GM10248 (cell line): Measurements from ENCODE around the gene HES7.
"Not testable (repeated sequence)": the region's sequence is repeated elsewhere in the genome, so short reads cannot be mapped to it uniquely, and the experiment has no call there.

ENCODE experiments used
- CTCF ChIA-PET: fragments of 300-600 bp; sonication (Branson Sonifier 250); formaldehyde crosslinking; extraction: SDS; loops from one replicate; lab custom pipeline; 2021; ENCODE audit warnings: antibody characterized with exemption; lab: Yijun Ruan, JAX
- POLR2A ChIA-PET: fragments of 350-650 bp; sonication (Branson Sonifier 250); formaldehyde crosslinking; extraction: SDS; loops from one replicate; lab custom pipeline; 2020; ENCODE audit warnings: antibody characterized with exemption; lab: Yijun Ruan, JAX
- DNase-seq: peaks from one replicate; pipeline ENCODE4 v3.0.0; 2012; ENCODE audit errors: extremely low spot score
- CTCF ChIP-seq: IDR thresholded peaks from 2 replicates; pipeline ENCODE4 v1.5.1; 2012; ENCODE audit warnings: mild to moderate bottlenecking, low read depth; ENCODE audit errors: extremely low read depth, missing control alignments, control extremely low read depth

The HES7 gene

GRCh38 chr17:8081876-8082275 lies 42.0 kb downstream of the HES7 start:
- TF ChIP-seq CTCF: no peak

DNA sequence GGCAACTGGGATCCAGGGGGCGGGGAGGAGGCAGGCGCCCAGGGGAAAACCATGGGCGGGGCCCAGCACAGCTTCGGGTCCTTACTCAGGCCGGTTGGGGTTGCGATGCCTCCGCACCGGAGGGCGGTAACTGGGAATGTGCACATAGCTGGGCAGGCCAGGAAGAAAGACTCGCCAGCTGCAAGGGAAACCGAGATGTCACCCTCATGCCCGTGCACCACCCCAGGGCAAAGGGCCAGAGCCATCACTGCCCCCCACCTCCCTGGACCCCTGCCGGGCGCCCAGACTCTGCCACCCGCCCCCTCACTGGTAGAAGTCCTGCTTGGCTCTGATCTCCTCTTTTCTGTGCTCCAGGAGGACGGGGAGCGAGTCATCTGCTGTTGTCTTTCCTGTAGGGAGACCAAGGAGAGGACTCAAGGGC lies 43.1 kb downstream of the HES7 start:
- ChIA-PET CTCF (interaction anchor here (0.7 to 13.8 kb wide), 10 partner anchors 8 to 60 kb away, joined by 3 to 299 read pairs (median 4); partner anchors contain the start of genes ALOX12B and ALOXE3), POLR2A (no interaction called here)
- DNase-seq: no peak
- TF ChIP-seq CTCF: no peak

More at GRCh38 chr17:8081876-8082275, 42.0 kb downstream of the HES7 start:
- POLR2A ChIA-PET: no interaction called here
- no peak for DNase-seq
- CTCF ChIA-PET: interaction anchor here (1.2 to 13.4 kb wide), 8 partner anchors 7 to 59 kb away, joined by 3 to 261 read pairs (median 8); no protein-coding TSS in a partner anchor

DNA sequence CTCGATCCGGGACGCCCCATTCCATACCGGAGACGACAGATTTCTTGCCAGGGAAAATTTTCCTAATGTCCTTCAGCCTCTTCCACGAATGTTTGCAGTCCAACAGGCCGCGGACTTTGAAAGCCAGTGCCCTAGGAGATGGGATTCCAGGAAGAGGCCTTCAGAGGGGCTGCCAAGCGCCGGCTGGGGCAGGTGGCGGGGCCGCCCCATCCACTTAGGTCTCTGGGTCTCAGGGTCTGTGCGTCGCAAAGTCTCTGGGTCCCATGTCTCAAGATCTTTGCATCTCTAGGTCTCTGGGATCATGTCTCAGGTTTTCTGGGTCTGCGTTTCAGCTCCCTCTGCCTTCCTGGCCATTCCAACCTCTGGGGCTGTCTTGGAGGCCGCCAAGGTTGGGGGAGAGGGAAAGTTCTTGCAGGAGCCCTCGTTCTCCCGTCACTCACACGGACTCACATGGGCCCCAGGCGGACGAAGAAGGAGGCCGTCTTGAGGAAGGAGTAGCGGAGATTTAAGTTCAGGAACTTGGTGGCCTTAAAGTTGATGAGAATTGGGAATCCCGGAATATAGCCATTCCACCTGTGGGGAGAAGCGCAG lies 43.6 kb downstream of the HES7 start:
- no peak for DNase-seq
- ChIA-PET CTCF (interaction anchor here (0.7 to 13.8 kb wide), 11 partner anchors 8 to 60 kb away, joined by 3 to 299 read pairs (median 4); partner anchors contain the start of genes ALOX12B and ALOXE3), POLR2A (no interaction called here)
- TF ChIP-seq CTCF: no peak

DNA sequence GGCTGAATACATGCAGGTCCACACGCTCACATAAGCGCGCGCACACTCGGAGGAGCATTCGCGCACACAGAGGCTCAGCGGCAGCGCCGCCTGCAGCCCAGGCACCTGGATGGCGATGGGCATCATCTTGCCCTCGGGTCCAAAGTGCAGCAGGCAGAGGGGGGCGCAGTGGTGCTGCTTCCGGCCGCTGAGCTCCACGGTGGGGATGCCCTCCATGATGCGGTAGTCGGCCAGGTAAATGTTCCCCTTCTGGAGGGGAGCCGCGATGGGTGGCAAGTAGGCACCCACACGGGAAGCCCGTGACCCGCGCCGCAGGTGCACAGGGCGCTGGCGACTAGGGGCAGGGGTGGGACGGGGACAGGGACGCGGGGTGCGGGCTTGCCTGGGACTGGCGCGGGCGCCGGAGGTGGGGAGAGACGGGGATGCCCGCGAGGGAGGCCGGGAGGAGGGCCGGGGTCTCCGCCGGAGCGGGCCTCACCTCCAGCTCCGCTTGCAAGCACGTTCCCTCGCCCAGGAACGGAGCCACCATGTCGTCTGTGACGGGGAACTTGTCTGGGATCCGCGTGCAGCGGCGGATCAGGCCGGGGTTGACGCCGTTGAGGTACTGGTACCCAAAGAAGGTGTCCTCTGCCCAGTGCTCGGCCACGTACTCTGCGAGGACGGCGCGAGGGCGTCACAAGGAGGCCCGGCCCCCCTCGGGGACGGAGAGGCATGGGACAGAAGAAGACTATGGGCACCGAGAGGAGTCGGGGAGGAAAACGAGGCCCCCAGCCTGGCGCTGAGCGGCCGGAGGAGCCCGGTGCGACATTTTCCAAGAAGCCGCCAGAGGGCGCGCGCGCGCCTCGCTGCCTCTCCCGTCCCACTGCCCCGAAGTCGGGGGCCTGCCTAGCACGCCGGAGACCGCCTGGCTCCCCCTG lies 44.4 kb downstream of the HES7 start:
- peak; percentile 92 for DNase-seq
- CTCF ChIA-PET: interaction anchor here (0.6 to 13.8 kb wide), 15 partner anchors 9 to 286 kb away, joined by 3 to 299 read pairs (median 4); partner anchors contain the start of genes ALOX12B and ALOXE3
- peak; percentile 93 for TF ChIP-seq CTCF
- POLR2A ChIA-PET: no interaction called here

DNA sequence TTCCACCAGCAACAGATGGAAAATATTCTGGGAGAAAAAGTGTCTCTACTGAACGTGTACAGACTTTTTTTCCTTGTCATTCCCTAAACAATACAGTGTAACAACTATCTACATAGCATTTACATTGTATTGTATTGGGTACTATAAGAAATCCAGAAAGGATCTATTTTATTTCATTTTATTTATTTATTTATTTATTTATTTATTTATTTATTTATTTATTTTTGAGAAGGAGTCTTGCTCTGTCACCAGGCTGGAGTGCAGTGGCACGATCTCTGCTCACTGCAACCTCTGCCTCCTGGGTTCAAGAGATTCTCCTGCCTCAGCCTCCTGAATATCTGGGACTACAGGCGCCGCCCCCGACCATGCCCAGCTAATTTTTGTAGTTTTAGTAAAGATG lies 46.0 kb downstream of the HES7 start:
- CTCF ChIA-PET: interaction anchor here (1.9 to 13.8 kb wide), 5 partner anchors 11 to 41 kb away, joined by 6 to 299 read pairs (median 29); partner anchors contain the start of genes ALOX12B and ALOXE3
- POLR2A ChIA-PET, DNase-seq: not testable (repeated sequence)

DNA sequence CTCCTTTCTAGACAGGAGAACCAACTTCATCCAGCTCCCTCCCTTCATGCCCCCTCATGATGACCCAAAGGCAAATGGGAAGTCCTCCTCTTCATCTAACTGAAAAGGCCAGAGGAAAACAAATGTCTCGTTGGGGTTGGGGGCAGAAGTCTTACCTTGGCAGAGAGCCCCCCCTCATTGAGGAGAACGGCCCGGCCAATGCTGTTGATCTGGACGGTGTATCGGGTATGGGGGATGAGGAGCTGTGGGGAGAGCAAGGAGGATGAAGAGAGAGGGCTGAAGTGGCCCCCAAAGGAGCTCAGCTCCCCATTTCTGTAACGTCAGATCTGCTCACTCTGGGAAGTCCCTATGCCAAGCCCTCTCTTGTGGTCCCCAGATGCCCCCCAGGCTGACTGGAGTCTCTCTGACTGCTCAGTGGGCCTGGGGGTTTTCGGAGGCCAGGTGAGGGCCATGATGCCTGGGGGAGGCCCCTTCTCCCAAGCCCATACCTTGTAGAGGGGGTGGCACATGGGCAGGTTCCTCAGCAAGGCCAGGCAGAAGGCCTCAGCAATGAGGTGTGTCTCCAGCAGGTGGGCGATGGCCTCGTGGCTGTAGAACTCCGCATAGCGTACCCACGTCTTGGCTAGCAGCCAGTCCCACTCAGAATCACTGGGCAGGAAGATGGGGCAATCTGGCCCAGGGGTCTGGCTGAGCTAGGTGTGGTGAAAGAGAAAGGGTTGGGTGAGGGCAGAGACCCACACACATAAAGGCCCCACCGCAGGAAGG lies 47.2 kb downstream of the HES7 start:
- ChIA-PET POLR2A (no interaction called here), CTCF (interaction anchor here (0.7 to 13.8 kb wide), 8 partner anchors 12 to 88 kb away, joined by 3 to 299 read pairs (median 40); partner anchors contain the start of genes ALOX12B and ALOXE3)
- no peak for TF ChIP-seq CTCF
- no peak for DNase-seq
